ENCODE data around the gene WNT5B.

GRCh38 chr12:1656902-1657301, 27.9 kb downstream of the WNT5B start:
- no peak for TF ChIP-seq CTCF (IDR thresholded peaks at IDR 0.05)
- no peak for TF ChIP-seq EZH2 (IDR thresholded peaks at IDR 0.05; ENCODE audit: borderline replicate concordance, insufficient read depth, low read depth, low read length, poor library complexity, severe bottlenecking)
